Colonic mucosa (tissue), 4 donors: ENCODE data around the gene CST3. TPM values are rescaled to one million over a fixed set of nuclear protein-coding genes. Genes with fewer than 3 reads are reported as not detected.

Experiments used
- DNase-seq: peaks from one replicate; pipeline ENCODE4 v3.0.0-alpha.2; 2020
- H3K27ac ChIP-seq: fragments of 200-600 bp; one replicate; pipeline ENCODE4 v1.8.0; 2021
- H3K27me3 ChIP-seq: fragments of 200-600 bp; one replicate; pipeline ENCODE4 v1.8.0; 2021
- H3K36me3 ChIP-seq: fragments of 200-600 bp; one replicate; pipeline ENCODE4 v1.8.0; 2021
- H3K4me1 ChIP-seq: fragments of 200-600 bp; one replicate; pipeline ENCODE4 v1.8.0; 2021; ENCODE audit warnings: mild to moderate bottlenecking
- H3K4me3 ChIP-seq: fragments of 200-600 bp; one replicate; pipeline ENCODE4 v1.8.0; 2021
- H3K9ac ChIP-seq, 2 donors: one replicate each; pipeline ENCODE4 v1.7.0; 2013; ENCODE audit warnings: control low read depth in 2 of 2, low read depth in 2 of 2, low read length in 2 of 2
- H3K9me3 ChIP-seq: fragments of 200-600 bp; one replicate; pipeline ENCODE4 v1.8.0; 2021
- intact Hi-C: fragments of 100-400 bp; cut with DNase I; formaldehyde crosslinking; loops from one replicate; pipeline ENCODE4 v1.14.1; 2022
- total RNA-seq, 2 donors: library from RNA; stranded (reverse); fragmentation: NEBNext Ultra II Directional in 1 of 2; extraction: Animal tissue kit (Norgen Biotek cat#: 25700) in 1 of 2; gene quantifications; one replicate each; pipeline ENCODE4 v1.2.1, GENCODE V29; 2021
- TF ChIP-seq, protein P1 (sequence below): fragments of 200-600 bp; IDR thresholded peaks from one replicate; pipeline ENCODE4 v1.8.0; 2022; ENCODE audit warnings: antibody characterized with exemption, mild to moderate bottlenecking
- donor health status: healthy.
- donor health status: DM: no; HTN: no; CAD: no.
- donor health status: DM: no; HTN: no; CAD: no.

CST3 gene
- total RNA-seq, 2 donors from 2014 or later: 606 to 666 TPM

DNA sequence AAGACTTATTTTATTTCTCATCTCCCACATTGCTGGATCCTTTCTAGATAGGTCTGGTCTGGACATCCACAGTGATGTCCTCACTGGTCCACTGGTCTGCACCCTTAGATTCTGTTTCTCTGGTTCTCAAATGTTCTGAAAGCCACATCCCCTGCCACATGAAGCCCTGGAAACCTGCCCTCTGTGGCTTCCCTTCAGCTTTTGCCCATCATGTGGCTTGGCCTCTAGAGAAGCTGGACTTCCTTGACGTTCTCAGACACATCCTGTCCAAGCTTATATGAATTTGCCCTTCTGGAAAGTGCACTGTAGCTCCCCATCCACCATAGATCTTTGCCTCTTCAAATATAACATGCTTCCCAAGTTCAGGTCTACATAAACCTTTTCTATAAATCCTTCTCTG is 32.6 kb upstream of the CST3 start:
- Histone ChIP-seq H3K4me1 (no peaks in the 10 kb centered on the region), H3K4me3 (no peak overlapping the region), H3K9me3 (no peaks in the 10 kb centered on the region), H3K27ac (no peak overlapping the region), H3K27me3 (no peaks in the 10 kb centered on the region), H3K9ac (no peak overlapping the region), H3K36me3 (no peaks in the 10 kb centered on the region)
- intact Hi-C loops: no loop called here
- no peak for DNase-seq
- TF ChIP-seq, protein P1, sequence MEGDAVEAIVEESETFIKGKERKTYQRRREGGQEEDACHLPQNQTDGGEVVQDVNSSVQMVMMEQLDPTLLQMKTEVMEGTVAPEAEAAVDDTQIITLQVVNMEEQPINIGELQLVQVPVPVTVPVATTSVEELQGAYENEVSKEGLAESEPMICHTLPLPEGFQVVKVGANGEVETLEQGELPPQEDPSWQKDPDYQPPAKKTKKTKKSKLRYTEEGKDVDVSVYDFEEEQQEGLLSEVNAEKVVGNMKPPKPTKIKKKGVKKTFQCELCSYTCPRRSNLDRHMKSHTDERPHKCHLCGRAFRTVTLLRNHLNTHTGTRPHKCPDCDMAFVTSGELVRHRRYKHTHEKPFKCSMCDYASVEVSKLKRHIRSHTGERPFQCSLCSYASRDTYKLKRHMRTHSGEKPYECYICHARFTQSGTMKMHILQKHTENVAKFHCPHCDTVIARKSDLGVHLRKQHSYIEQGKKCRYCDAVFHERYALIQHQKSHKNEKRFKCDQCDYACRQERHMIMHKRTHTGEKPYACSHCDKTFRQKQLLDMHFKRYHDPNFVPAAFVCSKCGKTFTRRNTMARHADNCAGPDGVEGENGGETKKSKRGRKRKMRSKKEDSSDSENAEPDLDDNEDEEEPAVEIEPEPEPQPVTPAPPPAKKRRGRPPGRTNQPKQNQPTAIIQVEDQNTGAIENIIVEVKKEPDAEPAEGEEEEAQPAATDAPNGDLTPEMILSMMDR: no peak

DNA sequence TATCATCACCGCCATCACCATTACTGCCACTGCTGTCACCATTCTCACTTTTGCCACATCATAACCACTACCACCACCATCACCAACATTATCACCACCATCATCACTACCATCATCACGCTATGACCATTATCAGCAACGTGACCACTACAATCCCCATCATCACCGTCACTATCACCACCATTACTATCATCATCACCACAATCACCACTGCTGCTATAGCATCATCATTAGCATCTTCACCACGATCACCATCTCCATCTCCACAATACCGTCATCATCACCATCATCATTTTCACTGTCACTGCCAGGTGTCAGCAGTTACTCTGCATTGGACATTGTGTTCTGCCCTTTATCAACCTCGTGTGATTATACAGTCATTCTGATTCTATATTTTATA is 32.1 kb upstream of the CST3 start:
- Histone ChIP-seq H3K27me3 (no peaks in the 10 kb centered on the region), H3K27ac (no peak overlapping the region), H3K36me3 (no peaks in the 10 kb centered on the region), H3K9ac (no peak overlapping the region), H3K4me3 (no peak overlapping the region), H3K9me3 (no peaks in the 10 kb centered on the region), H3K4me1 (no peaks in the 10 kb centered on the region)
- TF ChIP-seq, protein P1: no peak
- intact Hi-C loops: no loop called here
- no peak for DNase-seq

DNA sequence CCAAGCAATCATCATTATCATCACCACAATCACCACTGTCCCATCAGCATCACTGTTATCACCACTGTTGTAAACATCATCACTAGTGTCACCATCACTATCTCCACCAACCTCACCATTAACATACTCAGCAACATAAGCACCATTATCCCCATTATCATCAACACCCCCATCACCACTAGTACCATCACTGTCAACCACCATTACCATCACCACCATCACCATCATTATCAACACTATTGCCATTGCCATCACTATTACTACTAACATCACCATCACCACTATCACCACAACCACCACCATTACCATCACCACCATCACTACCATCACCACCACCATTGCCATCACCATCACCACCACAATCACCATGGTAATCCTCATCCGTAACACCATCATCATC is 31.6 kb upstream of the CST3 start:
- H3K36me3 ChIP-seq: no peaks in the 10 kb centered on the region
- no peaks in the 10 kb centered on the region for H3K27me3 ChIP-seq
- DNase-seq: no peak
- no peak overlapping the region for H3K9ac ChIP-seq
- H3K27ac ChIP-seq: no peak overlapping the region
- no peaks in the 10 kb centered on the region for H3K9me3 ChIP-seq
- H3K4me3 ChIP-seq: no peak overlapping the region
- H3K4me1 ChIP-seq: no peaks in the 10 kb centered on the region
- TF ChIP-seq, protein P1: no peak
- intact Hi-C loops: no loop called here

DNA sequence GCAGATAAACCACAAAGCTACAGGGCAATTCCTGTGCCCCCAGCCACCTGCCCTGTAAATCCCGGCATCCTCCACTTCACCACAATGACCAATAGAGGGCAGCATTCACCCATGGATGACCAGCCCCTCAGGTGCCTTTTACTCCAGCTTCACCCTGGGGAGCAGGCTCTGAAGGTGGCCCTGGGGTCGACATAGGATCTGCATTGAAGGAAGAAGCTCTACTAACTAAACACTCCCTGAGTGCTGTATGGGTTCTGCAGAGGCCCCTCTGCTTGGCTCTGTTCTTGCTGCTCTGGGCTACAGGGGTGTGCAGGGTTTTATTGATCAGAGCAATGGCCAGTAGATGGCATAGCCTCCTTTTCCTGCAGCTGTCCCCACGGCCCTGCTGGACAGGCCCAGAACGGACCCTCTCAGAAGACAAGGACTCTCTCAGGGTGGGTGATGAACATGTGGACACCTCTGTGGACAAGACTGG is 30.8 kb upstream of the CST3 start:
- H3K4me1 ChIP-seq: no peaks in the 10 kb centered on the region
- peak; percentile 60 for DNase-seq
- no peak overlapping the region for H3K4me3 ChIP-seq
- no peak overlapping the region for H3K9ac ChIP-seq
- H3K9me3 ChIP-seq: no peaks in the 10 kb centered on the region
- TF ChIP-seq, protein P1: peak; percentile 82
- H3K27me3 ChIP-seq: no peaks in the 10 kb centered on the region
- H3K36me3 ChIP-seq: no peaks in the 10 kb centered on the region
- intact Hi-C loops: no loop called here
- no peak overlapping the region for H3K27ac ChIP-seq

DNA sequence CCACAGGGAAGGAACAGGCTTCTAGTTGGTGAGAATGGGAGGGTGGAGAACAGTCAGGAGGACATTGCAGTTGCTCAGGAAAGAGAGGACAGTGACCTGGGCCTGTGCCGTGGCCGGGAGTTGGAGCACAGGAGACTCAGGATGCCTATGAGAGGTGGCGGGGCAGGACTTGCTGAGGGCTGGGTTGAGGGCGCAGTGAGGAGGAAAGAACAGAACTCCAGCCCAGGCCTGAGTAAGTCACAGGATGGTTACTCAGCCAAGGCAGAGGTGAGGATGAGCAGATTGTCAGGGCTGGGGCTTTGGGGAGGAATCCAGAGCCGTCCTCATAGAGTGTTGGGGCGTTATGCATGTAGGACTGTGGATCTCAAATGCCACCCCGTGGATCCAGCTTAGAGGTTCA is 29.9 kb upstream of the CST3 start:
- no peak overlapping the region for H3K4me3 ChIP-seq
- no peaks in the 10 kb centered on the region for H3K4me1 ChIP-seq
- TF ChIP-seq, protein P1: no peak
- DNase-seq: no peak
- H3K36me3 ChIP-seq: no peaks in the 10 kb centered on the region
- H3K9me3 ChIP-seq: no peaks in the 10 kb centered on the region
- intact Hi-C loops: no loop called here
- no peak overlapping the region for H3K9ac ChIP-seq
- H3K27me3 ChIP-seq: no peaks in the 10 kb centered on the region
- no peak overlapping the region for H3K27ac ChIP-seq

DNA sequence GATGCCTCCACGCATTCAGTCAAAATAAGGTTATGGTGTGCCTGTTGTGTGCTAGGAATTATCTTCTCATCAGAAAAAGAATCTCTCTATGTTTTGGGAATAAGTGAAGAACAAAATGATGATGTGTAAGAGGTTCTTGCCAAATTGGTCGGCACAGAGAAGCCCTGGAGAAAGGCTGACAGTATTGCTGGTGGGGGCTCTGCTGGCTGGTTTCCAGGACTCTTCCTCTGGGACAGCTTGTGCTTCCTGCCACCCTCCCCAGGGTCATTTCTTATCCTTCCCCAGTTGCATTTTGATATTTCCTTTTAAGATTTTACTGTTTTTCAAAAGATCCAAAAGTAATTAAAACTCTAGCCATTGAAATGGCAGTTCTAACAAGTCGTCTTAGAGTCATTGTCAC is 28.9 kb upstream of the CST3 start:
- Histone ChIP-seq H3K9ac (no peak overlapping the region), H3K27ac (no peak overlapping the region), H3K9me3 (no peaks in the 10 kb centered on the region), H3K36me3 (no peaks in the 10 kb centered on the region), H3K4me3 (no peak overlapping the region), H3K4me1 (no peaks in the 10 kb centered on the region), H3K27me3 (no peaks in the 10 kb centered on the region)
- TF ChIP-seq, protein P1: no peak
- intact Hi-C loops: no loop called here
- no peak for DNase-seq
